Stimulated activated CD8-positive, alpha-beta memory T cell treated with anti-CD3 and anti-CD28 coated beads, Interleukin-2, amount 100 ng/mL, for 1 hour (primary cell): Measurements from ENCODE around the gene STAG3.
"Not testable (repeated sequence)": the region's sequence is repeated elsewhere in the genome, so short reads cannot be mapped to it uniquely, and the experiment has no call there.

Source experiments
- DNase-seq, 2 donors: peaks; one replicate each; pipeline ENCODE4 v3.0.0-alpha.2; 2020; ENCODE audit warnings: low read depth in 2 of 2

Gene STAG3, protein sequence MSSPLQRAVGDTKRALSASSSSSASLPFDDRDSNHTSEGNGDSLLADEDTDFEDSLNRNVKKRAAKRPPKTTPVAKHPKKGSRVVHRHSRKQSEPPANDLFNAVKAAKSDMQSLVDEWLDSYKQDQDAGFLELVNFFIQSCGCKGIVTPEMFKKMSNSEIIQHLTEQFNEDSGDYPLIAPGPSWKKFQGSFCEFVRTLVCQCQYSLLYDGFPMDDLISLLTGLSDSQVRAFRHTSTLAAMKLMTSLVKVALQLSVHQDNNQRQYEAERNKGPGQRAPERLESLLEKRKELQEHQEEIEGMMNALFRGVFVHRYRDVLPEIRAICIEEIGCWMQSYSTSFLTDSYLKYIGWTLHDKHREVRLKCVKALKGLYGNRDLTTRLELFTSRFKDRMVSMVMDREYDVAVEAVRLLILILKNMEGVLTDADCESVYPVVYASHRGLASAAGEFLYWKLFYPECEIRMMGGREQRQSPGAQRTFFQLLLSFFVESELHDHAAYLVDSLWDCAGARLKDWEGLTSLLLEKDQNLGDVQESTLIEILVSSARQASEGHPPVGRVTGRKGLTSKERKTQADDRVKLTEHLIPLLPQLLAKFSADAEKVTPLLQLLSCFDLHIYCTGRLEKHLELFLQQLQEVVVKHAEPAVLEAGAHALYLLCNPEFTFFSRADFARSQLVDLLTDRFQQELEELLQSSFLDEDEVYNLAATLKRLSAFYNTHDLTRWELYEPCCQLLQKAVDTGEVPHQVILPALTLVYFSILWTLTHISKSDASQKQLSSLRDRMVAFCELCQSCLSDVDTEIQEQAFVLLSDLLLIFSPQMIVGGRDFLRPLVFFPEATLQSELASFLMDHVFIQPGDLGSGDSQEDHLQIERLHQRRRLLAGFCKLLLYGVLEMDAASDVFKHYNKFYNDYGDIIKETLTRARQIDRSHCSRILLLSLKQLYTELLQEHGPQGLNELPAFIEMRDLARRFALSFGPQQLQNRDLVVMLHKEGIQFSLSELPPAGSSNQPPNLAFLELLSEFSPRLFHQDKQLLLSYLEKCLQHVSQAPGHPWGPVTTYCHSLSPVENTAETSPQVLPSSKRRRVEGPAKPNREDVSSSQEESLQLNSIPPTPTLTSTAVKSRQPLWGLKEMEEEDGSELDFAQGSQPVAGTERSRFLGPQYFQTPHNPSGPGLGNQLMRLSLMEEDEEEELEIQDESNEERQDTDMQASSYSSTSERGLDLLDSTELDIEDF

DNA sequence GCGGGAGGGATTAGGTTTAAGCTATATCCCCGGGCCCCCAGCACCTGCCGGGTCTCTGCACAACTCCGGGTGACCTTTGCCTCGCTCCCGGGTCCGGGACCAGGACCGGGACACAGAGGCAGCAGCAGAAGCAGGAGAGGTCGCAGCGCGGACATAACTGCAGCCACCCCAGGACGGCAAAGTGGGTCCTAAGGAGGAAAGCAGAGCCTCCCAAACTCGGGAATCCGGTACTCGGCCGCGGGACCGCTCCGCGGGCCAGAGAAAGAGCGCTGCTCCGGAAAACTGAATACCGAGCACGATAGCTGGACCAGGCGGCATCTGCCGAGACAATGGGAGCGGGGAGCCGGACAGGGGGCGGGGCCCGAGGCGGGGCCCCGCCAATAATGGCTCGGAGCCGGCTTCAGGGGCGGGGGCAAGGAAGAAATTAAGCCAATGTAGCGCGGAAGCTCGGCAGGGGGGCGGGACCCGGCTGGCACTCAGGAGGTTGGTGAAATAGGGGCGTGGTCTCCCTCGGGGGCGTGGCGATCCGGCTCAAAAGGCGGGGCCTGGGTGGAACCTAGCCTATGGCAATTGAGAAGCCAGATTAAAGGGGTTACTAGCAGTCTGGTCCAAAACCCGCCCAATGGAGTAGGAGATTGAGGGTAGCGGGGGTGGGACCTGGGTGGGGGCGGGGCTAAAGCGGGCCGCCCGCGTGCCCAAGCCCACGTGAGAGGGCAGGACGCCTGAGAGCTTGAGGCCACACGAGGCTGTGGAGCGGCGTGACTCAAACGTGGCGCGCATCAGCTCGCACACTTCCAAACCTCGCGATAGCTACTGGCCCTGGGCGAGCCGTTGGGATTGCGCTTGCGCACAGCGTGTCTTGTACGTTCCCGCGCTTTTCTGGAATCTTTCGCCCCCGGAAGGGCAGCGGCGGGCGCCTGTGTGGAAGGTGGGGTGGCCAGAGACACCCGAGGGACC is at the start of gene STAG3, which contains the start of gene GPC2:
STAG3 (plus strand) TSS at position 874 of the 957 bp plus-strand sequence. CDS start 2,639 bp downstream, outside the sequence.
GPC2 (minus strand) TSS at position 337 of the 957 bp plus-strand sequence; CDS start at position 155, 182 bp downstream.
- DNase-seq = peak; percentile 88 to 93

DNA sequence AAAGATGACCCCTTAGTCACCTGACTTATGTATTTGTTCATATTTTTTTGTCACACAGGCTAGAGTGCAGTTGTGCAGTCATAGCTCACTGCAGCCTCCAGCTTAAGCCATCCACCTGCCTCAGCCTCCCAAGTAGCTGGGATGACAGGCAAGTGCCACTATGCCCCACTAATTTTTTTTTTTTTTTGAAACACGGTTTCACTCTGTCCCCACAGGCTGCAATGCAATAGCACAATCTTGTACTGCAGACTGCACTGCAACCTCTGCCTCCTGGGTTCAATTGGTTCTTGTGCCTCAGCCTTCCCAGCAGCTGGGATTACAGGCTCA is 49.1 kb upstream of the STAG3 start:
- no peak for DNase-seq

DNA sequence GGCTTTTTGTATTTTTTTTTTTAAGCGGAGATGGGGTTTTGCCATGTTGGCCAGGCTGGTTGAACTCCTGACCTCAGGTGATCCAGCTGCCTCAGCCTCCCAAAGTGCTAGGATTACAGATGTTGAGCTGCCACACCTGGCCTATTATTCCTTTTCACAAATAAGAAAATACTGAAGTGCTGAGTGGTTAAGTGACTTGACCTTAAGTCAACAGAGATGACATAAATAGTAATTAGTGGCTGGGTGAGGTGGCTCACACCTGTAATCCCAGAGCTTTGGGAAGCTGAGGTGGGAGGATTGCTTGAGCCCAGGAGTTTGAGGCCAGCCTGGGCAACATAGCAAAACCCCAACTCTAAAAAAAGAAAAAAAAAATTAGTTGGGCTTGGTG is 47.5 kb upstream of the STAG3 start:
- not testable (repeated sequence) for DNase-seq

DNA sequence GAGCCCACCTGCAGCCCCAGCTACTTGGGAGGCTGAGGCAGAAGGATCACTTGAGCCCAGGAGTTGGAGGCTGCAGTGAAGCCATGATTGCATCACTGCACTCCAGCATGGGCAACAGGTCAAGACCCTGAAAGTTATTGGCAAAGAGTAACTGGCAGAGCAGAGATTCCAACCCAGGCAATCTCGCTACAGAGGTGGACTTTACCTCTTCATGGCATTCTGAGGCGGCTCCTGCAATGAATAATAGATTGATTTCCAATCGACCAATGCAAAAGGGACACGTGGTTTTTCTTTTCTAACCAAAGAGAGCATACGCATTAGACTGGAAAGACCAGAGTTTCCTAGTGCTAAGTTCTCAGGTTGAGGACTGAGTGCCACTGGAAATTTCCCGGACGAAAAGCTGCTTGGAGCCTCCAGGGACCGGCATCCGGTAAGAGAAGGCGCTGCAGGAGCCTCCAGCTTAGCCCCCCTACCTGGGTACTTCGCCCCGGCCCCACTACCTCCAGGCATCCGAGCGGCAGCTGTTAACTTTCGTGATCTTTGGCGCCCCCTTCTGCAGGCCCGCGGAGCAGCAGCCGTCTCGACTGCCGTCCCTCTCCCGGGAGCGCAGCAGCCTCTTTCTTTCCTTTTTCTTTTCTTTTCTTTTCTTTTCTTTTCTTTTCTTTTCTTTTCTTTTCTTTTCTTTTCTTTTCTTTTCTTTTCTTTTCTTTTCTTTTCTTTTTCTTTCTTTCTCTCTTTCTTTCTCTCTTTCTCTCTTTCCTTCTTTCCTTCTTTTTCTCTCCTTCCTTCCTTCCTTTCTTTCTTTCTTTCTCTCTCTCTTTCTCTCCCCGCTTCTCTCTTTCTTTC is 46.9 kb upstream of the STAG3 start:
- peak; percentile 70 to 76 for DNase-seq

DNA sequence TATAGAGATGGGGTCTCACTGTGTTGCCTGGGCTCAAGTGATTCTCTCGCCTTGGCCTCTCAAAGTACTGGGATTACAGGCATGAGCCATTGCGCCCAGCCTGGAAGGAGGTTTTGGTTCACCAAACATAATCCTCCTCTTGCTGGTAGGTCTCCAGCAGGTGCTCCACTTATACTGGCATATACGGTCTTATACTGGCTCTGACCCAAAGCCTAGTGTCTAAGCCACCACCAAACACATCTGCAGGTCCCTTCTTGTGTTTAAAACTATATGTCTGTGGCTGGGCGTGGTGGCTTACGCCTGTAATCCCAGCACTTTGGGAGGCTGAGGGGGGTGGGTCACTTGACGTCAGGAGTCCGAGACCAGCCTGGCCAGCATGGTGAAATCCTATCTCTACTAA is 45.6 kb upstream of the STAG3 start:
- DNase-seq = no peak

DNA sequence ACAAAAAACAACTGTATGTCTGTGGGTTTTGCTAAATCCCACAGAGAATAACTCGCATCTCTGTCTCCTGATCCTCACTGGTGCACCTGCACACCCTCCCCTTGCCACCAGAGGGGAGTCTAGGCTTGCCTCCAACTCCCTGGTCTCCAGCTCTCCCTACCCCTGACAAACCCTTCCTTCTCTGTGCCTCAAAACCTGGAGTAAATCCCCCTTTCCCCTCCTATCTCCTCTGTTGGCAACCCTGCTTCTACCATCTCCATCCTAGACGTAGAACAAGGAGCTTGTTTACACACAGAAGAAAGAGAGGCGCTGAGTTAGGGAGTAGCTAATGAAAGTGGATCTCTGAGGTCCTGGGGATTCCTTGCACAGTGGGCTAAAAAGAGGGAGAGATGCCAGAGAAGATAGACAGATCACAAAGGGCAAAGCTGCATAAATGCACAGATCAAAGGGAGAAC is 45.0 kb upstream of the STAG3 start:
- peak; percentile 20 to 43 for DNase-seq

DNA sequence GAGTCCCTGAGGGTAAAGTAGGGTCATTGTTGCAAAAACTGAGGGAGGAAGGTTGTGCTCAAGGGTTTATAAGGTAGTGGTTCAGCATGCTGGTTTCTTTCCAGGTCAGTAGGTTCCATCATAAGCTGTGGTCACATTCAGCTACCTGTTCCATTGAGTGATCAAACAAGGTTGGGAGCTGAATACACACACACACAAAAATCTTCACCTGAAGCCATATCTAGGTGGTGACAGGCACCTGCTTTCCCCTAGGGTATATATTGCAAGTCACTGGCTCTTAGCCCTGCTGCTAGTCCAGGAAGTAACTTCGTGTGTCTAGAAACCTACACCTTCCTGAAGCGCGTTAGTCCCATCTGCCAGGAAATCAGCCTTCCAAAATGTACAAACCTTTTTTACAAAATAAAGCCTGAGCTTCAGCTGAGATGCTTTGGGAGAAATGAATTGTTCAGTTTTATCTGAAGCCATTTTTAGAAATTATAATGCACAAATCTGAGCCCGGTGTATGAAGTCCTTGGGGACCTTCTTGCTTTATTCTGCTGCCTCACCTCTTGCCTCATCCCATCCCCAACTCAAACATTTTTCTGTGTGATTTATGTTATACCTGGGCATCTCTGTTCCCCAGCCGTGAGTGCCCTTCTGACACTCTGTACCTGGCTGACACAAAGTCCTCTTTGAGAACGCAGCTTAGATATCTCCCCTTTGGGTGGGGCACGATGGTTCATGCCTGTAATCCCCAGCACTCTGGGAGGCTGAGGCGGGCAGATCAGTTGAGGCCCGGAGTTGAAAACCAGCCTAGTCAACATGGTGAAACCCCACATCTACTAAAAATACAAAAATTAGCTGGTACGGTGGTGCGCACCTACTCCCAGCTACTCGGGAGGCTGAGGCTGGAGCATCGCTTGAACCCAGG is 39.6 kb upstream of the STAG3 start:
- DNase-seq = no peak

DNA sequence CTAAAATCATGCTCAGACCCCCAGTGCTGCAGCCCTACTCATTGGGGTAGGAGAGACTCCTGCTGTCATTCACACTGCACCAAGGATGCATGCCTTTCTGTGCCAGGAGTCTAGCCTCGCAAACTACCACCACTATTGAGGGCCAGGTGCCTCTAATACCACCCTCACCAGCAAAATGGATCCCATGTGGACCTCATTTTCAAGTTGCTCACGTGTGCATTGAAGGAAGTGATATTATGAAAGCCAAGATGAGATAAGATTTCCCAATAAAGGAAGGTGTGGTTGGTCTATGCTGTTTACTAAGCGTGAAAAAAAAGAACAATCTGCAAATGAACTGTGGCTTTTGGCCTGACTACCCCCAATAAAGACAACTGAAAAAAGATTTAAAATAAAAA is 36.2 kb upstream of the STAG3 start:
- no peak for DNase-seq

DNA sequence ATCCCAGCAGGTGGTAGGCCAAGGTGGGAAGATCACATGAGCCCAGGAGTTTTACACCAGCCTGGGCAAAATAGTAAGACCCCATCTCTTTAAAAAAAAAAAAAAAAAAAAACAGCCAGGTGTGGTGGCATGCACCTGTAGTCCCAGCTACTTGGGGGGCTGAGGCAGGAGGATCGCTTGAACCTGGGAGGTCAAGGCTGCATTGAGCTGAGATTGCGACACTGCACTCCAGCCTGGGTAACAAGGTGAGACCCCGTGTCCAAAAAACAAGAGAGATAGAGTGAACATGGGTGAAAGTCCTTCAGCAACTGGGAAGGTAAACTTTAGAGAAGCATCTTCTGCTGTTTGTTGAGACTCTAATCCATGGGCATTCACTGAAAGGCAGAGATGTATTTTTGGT is 35.3 kb upstream of the STAG3 start:
- DNase-seq = no peak

DNA sequence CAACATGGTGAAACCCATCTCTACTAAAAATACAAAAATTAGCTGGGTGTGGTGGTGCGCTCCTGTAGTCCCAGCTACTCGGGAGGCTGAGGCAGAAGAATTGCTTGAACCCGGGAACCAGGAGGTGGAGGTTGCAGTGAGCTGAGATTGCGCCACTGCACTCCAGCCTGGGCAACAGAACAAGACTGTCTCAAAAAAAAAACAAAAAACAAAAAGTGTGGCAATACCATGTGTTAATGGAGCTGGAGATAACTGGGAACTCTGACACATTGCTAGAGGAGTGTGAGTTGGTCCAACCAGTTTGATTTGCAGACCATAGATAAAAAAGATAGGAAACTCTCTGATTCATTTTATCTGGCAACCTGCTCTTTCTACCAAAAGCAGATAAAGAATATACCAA is 31.4 kb upstream of the STAG3 start:
- DNase-seq = not testable (repeated sequence)

DNA sequence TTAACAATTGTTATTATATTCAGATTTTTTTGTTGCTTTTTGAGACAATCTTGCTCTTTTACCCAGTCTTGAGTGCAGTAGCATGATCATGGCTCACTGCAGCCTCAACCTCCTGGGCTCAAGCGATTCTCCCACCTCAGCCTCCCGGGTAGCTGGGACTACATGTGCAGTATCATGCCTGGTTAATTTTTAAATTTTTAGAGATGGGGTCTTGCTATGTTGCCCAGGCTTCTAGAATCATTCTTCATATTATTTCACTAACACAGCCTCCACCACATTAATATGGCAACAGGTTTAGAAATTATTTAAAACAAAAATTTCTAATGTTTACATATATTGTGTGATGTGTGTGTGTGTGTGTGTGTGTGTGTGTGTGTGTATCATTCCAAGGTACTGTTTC is 30.4 kb upstream of the STAG3 start:
- no peak for DNase-seq

DNA sequence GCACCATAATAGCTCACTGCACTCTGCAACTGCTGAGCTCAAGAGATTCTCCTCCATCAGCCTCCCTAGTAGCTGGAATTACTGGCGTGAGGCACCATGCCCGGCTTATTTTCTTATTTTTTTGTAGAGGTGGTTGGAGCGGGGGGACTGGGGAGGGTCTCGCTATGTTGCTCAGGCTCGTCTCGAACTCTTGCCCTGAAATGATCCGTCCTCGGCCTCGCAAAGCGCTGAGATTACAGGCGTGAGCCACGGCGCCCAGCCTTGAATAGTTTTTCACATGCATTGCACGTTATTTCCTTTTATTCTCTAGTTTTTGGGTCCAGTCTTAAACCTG is 29.5 kb upstream of the STAG3 start:
- DNase-seq = no peak

DNA sequence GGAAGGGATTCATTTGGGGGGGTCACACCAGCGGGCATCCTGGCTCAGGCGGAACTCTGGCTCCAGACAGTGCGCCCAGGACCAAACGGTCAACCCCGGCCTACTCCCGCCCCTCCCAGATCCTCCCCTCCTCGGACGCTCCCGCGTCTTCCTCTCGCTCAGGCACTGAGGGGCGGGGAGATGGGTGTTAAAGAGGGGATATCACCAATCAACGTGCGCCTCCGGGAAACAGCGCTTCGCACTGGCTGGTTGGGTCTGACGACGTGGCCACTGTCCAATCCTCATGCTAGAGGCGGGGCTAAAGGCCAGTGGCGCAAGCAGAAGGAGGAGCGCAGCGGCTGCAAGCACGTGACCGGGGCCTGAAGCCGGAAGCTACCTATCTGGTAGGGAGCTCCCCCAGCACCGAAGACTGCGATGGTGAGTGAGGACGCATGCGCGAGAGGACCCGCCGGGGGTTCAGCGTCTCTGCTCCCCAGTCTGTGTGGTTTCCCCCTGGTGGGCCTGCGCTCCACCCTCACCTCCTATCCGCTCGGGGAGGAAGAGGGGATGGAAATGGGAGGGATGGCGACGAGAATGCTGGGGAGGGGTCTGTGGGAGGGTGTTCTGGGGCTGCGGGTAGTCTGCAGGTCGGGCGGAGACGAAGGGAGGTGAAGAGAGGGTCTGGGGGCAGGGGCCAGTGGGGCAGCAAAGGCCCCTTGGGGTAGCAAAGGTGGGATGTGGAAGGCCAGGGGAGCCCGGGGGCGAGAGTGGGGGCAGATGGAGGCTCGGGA is 29.0 kb upstream of the STAG3 start, which contains the start of gene LAMTOR4:
LAMTOR4 (plus strand) TSS at position 360 of the 770 bp plus-strand sequence; CDS start at position 415, 55 bp downstream.
- DNase-seq = peak; percentile 94 to 95

DNA sequence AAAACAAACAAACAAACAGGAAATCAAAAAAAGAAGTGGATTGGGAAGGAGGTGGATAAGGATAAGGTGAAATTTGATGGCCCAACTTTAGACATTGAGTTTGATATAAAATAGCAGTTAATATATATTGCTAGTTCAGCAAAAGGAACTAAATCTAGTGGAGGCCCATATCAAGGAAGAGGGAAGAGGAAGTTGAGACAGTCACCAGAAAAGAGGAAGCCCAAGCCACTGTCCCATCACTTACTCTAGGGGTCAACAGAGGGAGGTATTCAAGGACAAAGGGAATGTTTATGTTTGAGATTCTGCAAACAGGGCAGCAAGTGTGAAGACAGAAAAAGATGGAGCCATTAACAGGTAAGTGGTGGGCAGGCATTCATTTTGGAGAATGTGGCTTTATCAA is 25.3 kb upstream of the STAG3 start:
- no peak for DNase-seq

DNA sequence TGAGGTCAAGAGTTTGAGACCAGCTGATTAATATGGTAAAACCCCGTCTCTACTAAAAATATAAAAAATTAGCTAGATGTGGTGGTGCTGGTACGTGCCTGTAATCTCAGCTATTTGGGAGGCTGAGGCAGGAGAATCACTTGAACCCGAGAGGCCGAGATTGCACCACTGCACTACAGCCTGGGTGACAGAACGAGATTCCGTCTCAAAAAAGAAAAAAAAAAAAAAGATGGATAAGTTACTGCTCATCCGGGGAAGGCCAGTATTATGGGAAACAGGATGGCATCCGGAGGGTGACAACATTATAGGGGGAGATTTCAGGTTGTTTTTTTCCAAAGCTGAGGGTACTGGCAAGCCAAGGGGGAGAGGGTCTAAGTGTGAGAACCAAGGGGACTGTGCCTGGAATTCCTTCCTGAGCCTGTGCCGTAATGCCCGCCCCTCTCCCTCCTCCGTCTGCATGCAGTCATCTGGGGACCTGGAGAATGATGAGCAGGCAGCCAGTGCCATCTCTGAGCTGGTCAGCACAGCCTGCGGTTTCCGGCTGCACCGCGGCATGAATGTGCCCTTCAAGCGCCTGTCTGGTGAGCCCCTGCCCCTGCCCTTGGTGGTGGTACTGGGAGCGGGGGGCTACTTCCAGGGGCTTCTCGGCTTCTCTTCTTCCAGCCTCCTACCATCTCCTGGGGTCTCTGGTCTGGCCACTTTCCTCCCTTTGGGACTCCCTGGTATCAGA is 24.6 kb upstream of the STAG3 start:
- DNase-seq = no peak

DNA sequence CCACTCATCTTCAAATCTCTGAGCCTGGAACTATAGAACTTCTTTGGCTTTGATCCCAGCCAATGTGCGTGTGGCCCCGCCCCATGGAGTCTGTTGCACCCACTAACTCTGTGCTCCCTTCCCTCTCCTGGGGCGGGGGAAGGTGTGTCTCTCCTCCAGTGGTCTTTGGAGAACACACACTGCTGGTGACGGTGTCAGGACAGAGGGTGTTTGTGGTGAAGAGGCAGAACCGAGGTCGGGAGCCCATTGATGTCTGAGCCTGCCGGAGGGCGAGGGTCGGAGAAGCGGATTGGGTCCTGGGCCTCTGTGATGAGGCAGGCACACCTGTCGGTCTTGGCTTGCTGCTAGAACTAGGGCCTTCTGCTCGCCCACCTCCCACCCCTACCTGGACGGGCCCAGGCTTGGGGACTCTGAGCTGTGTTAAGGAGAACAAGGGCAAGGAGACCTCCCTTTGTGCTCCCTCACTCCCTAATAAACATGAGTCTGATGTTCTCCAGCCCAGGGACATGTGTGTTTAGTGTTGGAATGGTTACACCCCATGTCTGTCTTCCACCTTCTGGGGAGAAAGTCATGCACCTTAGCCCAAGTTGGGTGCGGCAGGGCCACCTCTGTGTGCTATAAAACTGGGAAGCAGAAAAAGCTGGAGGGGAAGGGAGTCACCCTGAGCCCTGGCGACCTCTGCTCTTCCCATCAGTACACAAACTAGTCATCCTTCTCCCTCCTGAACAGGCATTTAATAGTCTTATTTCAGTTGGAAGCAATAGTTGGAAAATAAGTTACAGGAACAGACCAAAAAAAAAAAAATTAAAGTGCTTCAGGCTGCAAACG is 23.8 kb upstream of the STAG3 start:
- no peak for DNase-seq
